PFSK-1 (cell line): ENCODE results near the gene NDST1.

ENCODE experiments used
- FOXP2 ChIP-seq: optimal IDR thresholded peaks from 2 replicates; pipeline ENCODE3; 2011; ENCODE audit warnings: borderline replicate concordance, control low read depth, inconsistent platforms; ENCODE audit not compliant: insufficient read depth; ENCODE audit errors: extremely low read length, extremely low read depth
- POLR2AphosphoS5 ChIP-seq: IDR thresholded peaks from 2 replicates; pipeline ENCODE4 v1.6.1; 2012; ENCODE audit warnings: low read depth, mild to moderate bottlenecking, control low read depth, low read length, moderate library complexity
- REST ChIP-seq, 2 experiments: IDR thresholded peaks; 2 replicates each; pipeline versions ENCODE4 v1.6.1 to v1.8.0; 2011 to 2012; ENCODE audit warnings: low read depth in 2 of 2, low read length in 2 of 2, control low read depth in 1 of 2, inconsistent platforms in 1 of 2, mild to moderate bottlenecking in 1 of 2, moderate library complexity in 1 of 2; ENCODE audit not compliant: insufficient read depth in 1 of 2
- SIN3A ChIP-seq: IDR thresholded peaks from 2 replicates; pipeline ENCODE4 v1.6.1; 2012; ENCODE audit warnings: mild to moderate bottlenecking, low read length, moderate library complexity, borderline replicate concordance; ENCODE audit not compliant: insufficient read depth
- TAF1 ChIP-seq: IDR thresholded peaks from 2 replicates; pipeline ENCODE4 v1.6.1; 2012; ENCODE audit warnings: low read length, control low read depth, borderline replicate concordance; ENCODE audit not compliant: insufficient read depth

NDST1 gene

GRCh38 chr5:150603052-150603451 lies 95.1 kb downstream of the NDST1 start:
- TF ChIP-seq TAF1 (no peak), POLR2AphosphoS5 (no peak), SIN3A (no peak), FOXP2 (no peak), REST (IDR thresholded peaks at IDR 0.05; ENCODE audit: insufficient read depth in 1 of 2, low read depth in 2 of 2, low read length in 2 of 2) (no peak)

GRCh38 chr5:150603491-150603890 lies 95.6 kb downstream of the NDST1 start:
- no peak for TF ChIP-seq FOXP2
- TF ChIP-seq REST (IDR thresholded peaks at IDR 0.05; ENCODE audit: insufficient read depth in 1 of 2, low read depth in 2 of 2, low read length in 2 of 2), result no peak
- no peak for TF ChIP-seq POLR2AphosphoS5
- TF ChIP-seq TAF1, result no peak
- no peak for TF ChIP-seq SIN3A

- TF ChIP-seq POLR2AphosphoS5, result no peak
- no peak for TF ChIP-seq TAF1
- TF ChIP-seq FOXP2, result no peak
- no peak for TF ChIP-seq SIN3A
- TF ChIP-seq REST (IDR thresholded peaks at IDR 0.05; ENCODE audit: insufficient read depth in 1 of 2, low read depth in 2 of 2, low read length in 2 of 2), result no peak
Measured at GRCh38 chr5:150604010-150604409, 96.1 kb downstream of the NDST1 start.

- TF ChIP-seq POLR2AphosphoS5 (no peak), TAF1 (no peak), SIN3A (no peak), REST (IDR thresholded peaks at IDR 0.05; ENCODE audit: insufficient read depth in 1 of 2, low read depth in 2 of 2, low read length in 2 of 2) (no peak), FOXP2 (no peak)
Measured at GRCh38 chr5:150604894-150605440, 97.0 kb downstream of the NDST1 start.

- TF ChIP-seq TAF1 (no peak), FOXP2 (peak; percentile 48)
Measured at GRCh38 chr5:150605546-150605945, 97.6 kb downstream of the NDST1 start.

- TF ChIP-seq REST (IDR thresholded peaks at IDR 0.05; ENCODE audit: insufficient read depth in 1 of 2, low read depth in 2 of 2, low read length in 2 of 2) (no peak), SIN3A (no peak), TAF1 (no peak), FOXP2 (no peak), POLR2AphosphoS5 (no peak)
Measured at GRCh38 chr5:150606476-150606875, 98.5 kb downstream of the NDST1 start.
